GM21381 (cell line): ENCODE measurements around the gene CAB39L.
"Not testable (repeated sequence)": the region's sequence is repeated elsewhere in the genome, so short reads cannot be mapped to it uniquely, and the experiment has no call there.

Experiments
- ATAC-seq: cut with Tn5 transposase; IDR thresholded peaks from one replicate; pipeline ENCODE4 v1.9.1; 2021; ENCODE audit warnings: mild to moderate bottlenecking, moderate library complexity; ENCODE audit not compliant: unreplicated experiment

CAB39L gene

GRCh38 chr13:49294723-49295122, 149.1 kb downstream of the CAB39L start:
- not testable (repeated sequence) for ATAC-seq

- ATAC-seq = no peak
Observed at GRCh38 chr13:49292742-49293486, 150.9 kb downstream of the CAB39L start.

DNA sequence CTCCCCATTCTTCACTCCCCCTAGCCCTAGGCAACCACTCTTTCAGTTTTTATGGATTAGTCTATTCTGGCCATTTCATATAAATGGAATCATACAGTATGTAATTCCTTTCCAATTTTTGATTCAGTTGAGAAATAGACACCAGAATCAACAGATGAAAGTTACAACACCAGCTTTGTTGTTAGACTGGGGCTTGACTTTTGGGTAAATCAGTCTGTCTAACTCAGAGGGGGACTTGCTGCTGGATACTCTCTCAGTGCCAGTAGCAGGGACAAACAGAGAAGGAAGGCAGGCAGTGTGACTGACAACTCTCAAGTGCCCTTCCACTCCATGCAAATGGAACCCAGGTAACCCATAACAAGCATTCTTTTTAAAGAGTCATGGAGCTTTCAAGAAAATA, 155.4 kb downstream of the CAB39L start:
- ATAC-seq = no peak

DNA sequence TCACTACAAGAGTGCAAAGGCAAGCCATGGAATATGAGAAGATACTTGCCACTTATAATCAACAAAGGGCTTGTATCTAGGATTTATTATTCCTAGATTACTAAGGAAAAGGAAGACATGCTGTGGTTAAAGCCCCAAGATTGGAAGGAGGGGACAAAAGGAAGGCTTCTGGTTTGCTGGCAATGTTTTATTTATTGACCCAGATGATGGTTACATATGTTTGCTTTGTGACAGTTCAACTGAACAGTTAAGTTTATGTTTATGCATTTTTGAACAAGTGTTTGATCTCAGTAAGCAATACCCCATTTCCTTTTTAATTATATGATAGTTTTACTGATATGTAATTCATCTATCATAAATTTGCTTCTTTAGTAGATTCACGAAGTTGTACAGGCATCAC, 155.9 kb downstream of the CAB39L start:
- ATAC-seq = no peak

- ATAC-seq = no peak
Observed at GRCh38 chr13:49279885-49280284, 164.0 kb downstream of the CAB39L start.

GRCh38 chr13:49279112-49279511, 164.8 kb downstream of the CAB39L start:
- ATAC-seq = no peak

DNA sequence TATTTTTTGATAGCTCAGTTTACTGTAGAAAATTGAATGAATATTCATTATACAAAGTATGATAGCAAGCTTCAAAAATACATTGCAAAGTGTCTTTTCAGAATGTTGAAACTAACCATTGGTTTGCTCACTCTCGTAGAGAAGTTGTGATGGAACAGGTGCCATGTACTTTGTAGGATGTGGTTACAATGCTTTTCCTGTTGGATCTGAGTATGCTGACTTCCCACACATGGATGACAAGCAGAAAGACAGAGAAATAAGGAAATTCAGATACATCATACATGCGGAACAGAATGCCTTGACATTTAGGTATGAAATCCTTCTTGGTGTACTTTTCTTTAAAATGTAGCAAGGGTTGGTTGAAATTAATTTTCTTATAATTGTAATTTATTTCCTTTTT, 165.7 kb downstream of the CAB39L start:
- no peak for ATAC-seq

DNA sequence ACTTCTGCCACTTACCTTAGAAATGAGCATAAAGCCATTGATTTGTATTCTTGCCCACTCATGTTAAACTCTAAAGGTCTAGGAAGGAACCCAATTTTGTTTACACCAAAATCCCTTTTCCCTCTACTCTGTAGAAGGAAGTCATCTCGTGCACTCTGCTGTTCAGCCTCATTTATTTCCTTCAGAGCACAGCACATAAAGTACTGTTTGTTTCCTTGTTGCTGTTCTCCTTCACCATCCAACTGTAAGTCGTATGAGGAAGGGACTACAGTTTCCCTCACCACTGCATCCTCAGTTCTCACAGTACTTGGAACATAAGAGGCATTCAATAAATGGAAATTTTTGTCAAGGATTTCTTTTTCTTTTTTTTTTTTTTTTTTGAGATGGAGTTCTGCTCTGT, 171.6 kb downstream of the CAB39L start:
- ATAC-seq = no peak

DNA sequence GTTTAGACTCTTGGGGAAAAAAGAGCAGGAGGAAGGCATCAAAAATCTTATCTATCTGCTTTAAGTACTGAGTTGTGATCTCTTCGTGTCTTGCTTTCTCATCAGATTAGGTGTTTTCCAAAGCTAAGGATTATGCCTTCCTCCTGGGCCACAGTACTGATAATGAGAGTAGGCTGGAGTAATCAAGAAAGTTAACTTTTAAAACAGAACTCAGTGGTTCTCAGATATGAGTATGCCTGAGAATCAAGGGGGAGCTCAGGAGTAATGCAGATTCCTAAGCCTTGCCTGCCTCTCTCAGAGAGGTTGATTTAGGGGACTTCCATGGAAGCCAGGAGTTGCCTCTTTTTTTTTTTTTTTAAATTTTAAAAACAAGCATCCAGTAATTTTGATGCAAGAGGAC, 172.6 kb downstream of the CAB39L start:
- ATAC-seq = no peak

DNA sequence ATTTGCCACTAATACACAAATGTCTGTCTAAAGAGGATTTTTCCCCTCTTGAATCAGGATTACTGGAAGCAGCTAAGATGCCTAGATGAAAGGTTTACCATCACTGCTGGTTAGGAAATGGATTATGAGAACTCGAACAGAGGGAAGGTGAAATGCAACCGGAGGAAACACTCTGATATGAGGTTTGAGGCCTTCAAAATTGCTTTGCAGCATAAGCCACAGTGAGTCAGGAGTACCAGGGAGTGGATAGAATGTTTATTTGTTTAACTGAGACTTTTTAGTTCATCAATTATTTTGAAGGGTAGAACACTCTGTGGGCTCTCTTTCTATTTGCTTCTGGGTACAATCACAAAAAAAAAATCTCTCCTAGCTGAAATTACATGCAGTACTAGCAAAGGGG, 178.0 kb downstream of the CAB39L start:
- ATAC-seq = no peak

GRCh38 chr13:49262634-49263033, 181.2 kb downstream of the CAB39L start:
- ATAC-seq = no peak

DNA sequence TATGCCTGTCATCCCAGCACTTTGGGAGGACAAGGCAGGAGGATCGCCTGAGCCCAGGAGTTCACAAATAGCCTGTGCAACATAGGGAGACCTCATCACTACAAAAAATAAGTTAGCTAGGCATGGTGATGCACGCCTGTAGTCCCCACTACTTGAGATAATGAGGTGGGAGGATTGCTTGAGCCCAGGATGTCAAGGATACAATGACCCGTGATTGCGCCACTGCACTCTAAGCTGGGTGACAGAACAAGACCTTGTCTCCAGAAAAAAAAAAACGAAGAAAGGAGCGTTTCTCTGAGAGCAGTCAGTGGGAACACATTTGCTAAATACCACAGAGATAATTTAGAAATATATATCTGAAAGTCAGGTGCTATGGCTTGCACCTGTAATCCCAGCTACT, 184.3 kb downstream of the CAB39L start:
- no peak for ATAC-seq
